Measurements from ENCODE around the gene RPTN.
A peak's percentile ranks its signal among the peaks of the same experiment; 100 is the strongest.

Gene RPTN, protein sequence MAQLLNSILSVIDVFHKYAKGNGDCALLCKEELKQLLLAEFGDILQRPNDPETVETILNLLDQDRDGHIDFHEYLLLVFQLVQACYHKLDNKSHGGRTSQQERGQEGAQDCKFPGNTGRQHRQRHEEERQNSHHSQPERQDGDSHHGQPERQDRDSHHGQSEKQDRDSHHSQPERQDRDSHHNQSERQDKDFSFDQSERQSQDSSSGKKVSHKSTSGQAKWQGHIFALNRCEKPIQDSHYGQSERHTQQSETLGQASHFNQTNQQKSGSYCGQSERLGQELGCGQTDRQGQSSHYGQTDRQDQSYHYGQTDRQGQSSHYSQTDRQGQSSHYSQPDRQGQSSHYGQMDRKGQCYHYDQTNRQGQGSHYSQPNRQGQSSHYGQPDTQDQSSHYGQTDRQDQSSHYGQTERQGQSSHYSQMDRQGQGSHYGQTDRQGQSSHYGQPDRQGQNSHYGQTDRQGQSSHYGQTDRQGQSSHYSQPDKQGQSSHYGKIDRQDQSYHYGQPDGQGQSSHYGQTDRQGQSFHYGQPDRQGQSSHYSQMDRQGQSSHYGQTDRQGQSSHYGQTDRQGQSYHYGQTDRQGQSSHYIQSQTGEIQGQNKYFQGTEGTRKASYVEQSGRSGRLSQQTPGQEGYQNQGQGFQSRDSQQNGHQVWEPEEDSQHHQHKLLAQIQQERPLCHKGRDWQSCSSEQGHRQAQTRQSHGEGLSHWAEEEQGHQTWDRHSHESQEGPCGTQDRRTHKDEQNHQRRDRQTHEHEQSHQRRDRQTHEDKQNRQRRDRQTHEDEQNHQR

DNA sequence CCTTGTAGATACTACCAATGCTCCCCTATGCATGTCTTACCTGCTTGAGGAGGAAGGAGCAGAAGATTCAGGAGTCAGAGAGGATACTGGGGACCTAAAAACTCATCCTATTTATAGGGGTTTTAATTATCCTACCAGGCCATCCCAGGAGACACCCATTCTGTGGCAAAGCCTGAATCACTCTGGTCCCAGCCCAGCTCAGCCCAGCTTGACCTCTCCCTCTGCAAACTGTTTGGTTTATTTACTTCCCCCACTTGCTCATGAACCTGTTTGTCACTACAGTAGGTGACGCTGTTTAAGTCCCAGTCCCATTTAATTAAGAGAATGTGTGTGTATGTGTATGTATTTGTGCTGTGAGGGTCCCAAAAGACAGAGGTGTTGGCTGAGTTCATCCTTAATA lies at the start of gene RPTN:
Gene RPTN (minus strand): TSS at position 85 of the 400 bp plus-strand sequence. CDS start 1,339 bp downstream, outside the sequence.
- Mint-ChIP-seq H3K4me1 (no peaks in the 10 kb centered on the region), H3K27me3 (no peaks in the 10 kb centered on the region), H3K36me3 (no peaks in the 10 kb centered on the region), H3K27ac (no peak within 1 kb of the TSS), H3K4me3 (no peak within 1 kb of the TSS), H3K9me3 (no peaks in the 10 kb centered on the region)

DNA sequence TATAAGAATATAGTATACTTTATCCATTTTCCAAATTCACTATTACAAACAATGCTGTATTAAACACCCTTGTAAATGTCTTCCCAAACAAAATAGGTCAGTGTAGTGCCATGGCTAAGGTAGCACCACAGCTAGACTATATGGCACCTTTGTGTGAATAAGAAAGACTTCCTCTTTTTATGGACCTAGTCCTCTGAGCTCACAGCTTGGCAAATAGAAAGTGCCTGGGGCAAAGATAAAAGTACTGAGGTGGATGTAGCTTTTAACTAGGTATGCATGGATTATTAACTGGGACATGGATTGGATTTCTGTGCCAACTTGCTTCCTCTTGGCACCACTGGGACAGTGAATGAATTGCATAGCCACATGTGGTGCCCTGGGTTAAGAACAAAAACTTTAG lies 40.0 kb upstream of the RPTN start:
- Mint-ChIP-seq H3K36me3 (peaks cover 3% of the 10 kb centered on the region), H3K4me1 (no peaks in the 10 kb centered on the region), H3K27ac (no peak overlapping the region), H3K9me3 (no peaks in the 10 kb centered on the region), H3K4me3 (no peak overlapping the region), H3K27me3 (peaks cover 9% of the 10 kb centered on the region)

DNA sequence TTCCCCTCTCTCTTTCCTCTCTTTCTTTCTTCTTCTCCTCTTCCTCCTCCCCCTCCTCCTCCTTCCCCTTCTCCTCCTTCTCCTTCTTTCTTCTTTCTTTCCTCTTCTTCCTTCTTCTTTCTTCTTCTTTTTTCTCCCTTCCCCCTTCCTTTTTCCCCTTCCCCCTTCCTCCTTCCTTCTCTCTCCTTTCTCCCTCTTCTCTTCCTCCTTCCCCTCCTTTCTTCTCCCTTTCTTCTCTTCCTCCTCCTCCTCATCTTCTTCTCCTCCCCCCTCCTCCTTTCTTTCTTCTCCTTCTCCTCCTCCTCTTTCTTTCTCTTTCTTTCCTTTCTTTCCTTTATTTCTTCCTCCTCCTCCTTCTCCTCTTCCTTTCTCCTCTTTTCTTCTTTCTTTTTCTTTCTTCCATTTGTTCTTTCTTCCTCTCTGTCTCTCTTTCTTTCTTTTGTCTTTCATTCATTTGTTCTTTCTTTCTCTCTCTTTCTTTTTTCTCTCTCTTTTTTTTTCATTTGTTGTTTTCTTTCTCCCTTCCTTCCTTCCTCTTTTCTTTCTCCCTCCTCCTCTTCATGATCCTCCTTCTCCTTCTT lies 38.4 kb upstream of the RPTN start:
- no peaks in the 10 kb centered on the region for H3K4me1 Mint-ChIP-seq
- no peaks in the 10 kb centered on the region for H3K9me3 Mint-ChIP-seq
- peaks cover 3% of the 10 kb centered on the region for H3K36me3 Mint-ChIP-seq
- no peak overlapping the region for H3K27ac Mint-ChIP-seq
- H3K4me3 Mint-ChIP-seq, result no peak overlapping the region
- peaks cover 9% of the 10 kb centered on the region for H3K27me3 Mint-ChIP-seq

DNA sequence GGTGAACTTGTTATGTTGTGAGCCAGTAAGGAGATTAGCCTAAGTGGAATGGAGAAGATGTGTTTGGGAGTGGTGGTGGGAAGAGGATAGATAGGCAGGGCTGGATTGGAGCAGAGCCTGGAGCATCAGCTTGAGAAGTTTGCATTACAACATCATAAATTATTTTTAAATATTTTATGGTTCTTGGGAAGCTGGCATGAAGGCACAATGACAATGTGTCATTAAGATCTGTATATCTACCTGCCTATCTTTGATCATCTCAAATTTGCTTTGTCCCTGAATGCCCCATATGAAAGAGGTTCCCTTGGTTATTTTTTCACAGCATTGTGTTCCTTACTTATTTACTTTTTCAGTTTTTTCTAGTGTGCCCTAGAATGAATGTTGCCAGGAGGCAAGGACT lies 32.7 kb upstream of the RPTN start:
- peaks cover 1% of the 10 kb centered on the region for H3K27me3 Mint-ChIP-seq
- H3K4me1 Mint-ChIP-seq, result peaks cover 6% of the 10 kb centered on the region
- H3K36me3 Mint-ChIP-seq, result no peaks in the 10 kb centered on the region
- H3K27ac Mint-ChIP-seq, result no peak overlapping the region
- no peak overlapping the region for H3K4me3 Mint-ChIP-seq
- H3K9me3 Mint-ChIP-seq, result no peaks in the 10 kb centered on the region

DNA sequence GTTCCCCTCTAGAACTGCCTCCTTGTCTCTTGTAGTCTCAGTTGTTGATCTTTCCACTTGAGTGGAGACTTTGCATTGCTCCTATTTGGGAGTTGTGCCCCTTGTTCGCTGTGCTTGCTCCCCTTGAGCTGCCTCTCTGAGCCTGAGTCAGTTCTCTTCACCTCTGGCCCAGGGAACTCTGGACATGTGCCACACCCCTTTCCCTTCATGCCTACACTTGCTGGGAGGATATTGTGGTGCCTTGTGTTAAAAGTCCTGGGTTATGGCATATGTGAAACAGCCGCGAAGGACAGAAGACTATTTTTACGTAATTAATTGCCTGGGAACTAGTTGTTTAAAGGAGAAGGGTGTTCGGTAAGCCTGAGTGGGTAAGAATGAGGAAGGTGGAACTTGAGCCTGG lies 32.2 kb upstream of the RPTN start:
- peaks cover 1% of the 10 kb centered on the region for H3K27me3 Mint-ChIP-seq
- no peak overlapping the region for H3K4me3 Mint-ChIP-seq
- no peak overlapping the region for H3K27ac Mint-ChIP-seq
- H3K4me1 Mint-ChIP-seq, result peaks cover 6% of the 10 kb centered on the region
- no peaks in the 10 kb centered on the region for H3K9me3 Mint-ChIP-seq
- H3K36me3 Mint-ChIP-seq, result no peaks in the 10 kb centered on the region

DNA sequence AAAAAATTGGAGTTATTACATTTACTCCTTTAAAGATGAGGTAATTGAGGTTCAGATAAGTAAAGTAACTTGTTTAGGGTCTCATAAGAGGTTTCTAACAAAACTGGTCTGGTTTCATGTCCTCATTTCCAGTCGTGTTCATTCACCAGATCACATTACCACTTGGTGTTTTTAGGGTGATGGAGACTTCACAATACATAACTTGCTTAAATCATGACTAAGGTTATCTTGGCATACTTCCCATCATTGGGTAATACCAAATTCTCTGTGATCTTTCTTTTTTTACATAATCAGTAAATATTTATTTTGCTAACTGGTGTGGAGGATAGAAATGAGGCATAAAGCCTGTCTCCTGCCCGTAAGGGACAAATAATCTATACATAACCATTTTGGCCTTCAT lies 31.6 kb upstream of the RPTN start:
- Mint-ChIP-seq H3K4me1 (peaks cover 6% of the 10 kb centered on the region), H3K36me3 (no peaks in the 10 kb centered on the region), H3K9me3 (no peaks in the 10 kb centered on the region), H3K27me3 (peaks cover under 1% of the 10 kb centered on the region), H3K27ac (no peak overlapping the region), H3K4me3 (no peak overlapping the region)

DNA sequence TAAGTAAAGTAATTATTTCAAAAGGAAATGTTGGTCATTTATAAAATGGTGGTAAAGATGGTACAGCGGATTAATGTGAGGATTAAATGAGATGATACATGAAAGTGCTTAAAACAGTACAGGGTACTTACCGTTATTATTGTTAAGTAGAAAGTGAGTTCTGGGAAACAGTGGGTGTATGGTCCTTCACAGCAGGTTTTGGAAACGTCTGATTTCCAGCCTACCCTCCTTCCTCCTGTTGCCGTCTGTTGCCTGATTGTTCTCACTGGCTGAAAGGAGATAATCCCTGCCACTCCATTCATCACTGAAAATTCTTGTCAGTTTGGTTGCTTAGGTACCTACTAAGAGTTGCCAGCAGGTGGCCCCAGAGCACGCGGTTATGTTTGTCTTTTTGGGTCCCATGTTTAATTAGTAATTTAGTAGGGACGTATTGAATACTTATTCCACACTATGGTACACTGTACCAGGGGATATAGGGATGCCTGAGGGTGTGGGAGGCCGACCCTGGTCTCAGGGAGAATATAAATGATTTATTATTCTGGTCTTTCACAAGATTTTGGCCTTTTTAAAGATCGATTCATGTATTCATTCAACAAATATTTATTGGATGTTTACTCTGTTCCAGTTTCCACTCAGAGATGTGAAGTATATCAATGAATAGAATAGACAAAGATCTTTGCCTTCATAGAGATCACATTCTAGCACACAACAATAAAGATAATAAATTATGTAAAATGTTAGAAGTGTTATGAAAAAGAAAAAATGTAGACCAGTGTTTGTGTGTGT lies 30.8 kb upstream of the RPTN start:
- Mint-ChIP-seq H3K27ac (no peak overlapping the region), H3K27me3 (no peaks in the 10 kb centered on the region), H3K4me1 (peaks cover 9% of the 10 kb centered on the region), H3K9me3 (no peaks in the 10 kb centered on the region), H3K4me3 (peak overlapping the region; percentile 81), H3K36me3 (no peaks in the 10 kb centered on the region)

DNA sequence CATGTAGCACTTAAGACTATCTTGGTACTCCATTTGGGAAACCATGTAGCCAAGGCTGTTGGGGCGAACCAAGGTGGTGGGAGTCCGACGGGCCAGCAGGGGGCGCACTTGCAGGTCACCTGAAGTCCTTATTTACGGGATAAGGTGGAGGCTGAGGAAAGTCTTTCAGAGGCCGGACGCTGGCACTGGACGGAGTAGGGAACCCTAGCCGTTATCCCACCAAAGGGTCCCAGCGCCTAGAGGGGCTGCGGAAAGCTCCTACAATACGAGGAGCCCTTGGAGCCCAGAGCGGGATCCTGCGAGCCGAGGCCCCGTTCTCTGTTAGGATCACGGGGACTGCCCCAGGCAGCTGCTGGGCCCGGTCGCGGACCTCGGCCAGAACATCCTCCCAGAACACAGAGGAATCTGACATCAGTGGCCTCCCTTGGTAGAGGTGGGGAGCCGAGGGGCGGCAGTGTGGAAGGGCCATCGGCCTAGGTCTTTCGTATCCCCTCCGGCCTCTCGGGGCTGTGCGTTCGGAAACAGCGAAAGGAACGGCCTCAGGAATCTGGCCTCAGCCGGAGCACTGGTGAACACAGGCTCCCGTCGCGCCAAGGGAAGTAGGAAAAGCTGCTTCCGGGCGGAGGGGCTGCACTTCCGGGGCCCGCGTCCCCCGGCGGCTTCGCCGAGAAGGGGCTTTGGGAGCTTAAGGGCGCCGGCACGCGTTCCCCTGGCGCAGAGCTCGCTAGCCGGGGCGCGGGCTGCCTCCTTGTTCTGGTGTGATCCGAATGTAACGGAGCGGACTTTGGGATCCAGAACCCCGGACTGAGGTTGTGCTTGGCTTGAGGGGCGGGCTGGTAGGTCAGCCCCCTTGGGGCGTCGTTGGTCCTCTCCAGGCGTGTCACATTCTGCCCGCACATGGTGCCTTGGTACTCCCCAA lies 29.9 kb upstream of the RPTN start:
- Mint-ChIP-seq H3K27ac (no peak overlapping the region), H3K27me3 (peaks cover 4% of the 10 kb centered on the region), H3K4me3 (peak overlapping the region; percentile 81)

DNA sequence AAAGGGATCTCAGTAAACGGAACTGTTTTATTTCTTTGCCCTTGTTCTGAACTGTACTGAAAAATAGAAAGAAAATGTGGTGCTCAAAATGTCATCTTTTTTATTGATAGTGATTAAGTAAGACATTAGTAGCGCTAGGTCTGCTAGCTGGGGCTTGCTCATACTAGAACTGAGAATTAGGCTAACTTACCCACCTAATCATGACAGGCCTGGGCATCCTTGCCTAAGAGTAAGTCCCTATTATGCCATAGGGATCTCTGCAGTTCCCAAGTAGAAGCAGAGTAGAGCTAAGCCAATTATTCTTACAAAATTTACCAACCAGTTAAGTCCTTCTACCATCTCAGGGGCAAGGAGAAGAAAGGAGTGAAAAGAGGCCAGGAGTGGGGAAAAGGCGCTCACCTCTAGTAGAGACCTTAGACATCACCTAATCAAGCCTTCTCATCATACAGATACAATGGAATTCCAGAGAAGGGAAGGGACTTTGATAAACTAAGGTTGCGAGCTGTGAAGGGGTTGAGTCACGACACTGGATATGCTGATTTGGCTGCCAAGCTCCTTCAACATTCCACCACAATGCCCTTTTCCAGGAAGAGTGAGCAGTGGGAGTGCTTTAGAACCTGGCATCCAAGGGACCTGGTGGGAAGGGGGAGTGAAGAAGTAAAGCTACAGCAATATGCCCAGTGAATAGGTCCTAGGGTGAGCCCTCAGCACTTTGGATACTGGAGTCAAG lies 27.7 kb upstream of the RPTN start:
- peaks cover 4% of the 10 kb centered on the region for H3K27me3 Mint-ChIP-seq

More for the DNA sequence above, 29.9 kb upstream of the RPTN start:
- H3K9me3 Mint-ChIP-seq, result no peaks in the 10 kb centered on the region
- H3K4me1 Mint-ChIP-seq, result peaks cover 9% of the 10 kb centered on the region
- H3K36me3 Mint-ChIP-seq, result no peaks in the 10 kb centered on the region

DNA sequence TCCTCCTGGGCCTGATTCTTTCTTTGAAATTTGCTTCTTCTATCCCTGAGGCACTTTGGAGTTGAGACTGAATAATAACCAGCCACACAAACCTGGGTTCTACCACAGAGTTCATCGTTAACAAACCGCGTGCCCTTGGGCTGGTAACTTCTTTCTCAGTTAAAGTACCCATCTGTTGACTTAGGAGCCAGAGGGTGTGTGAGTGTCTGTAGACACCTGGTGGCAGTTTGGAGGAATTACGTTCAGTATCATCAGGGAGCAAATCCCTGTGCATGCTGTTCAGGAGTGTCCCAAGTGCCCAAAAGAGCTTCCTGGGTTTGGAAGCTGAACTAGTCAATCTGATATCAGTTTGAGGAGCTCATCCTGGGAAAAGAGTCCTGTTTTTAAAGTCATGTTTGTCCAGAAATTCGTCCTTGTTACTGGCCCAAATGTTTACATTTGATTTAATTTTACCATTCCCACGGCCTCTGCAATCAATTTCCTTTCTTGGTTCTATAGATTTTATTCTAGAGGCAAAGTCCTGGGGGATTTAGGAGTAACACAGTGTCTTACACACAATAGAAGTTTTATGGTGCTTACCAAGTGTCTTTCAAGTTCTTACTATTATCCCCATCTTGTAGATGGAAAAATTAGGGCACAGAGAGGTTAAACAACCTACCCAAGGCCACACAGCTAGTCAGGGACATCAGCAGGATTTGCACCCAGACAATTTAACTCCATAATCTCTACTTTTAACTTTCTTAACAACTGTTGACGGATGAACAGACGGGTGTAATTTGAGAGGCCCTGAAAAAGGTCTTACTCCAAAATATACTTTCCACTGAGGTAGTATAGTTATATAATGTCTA lies 26.7 kb upstream of the RPTN start:
- Mint-ChIP-seq H3K27ac (no peak overlapping the region), H3K27me3 (peaks cover 4% of the 10 kb centered on the region), H3K4me1 (peaks cover 9% of the 10 kb centered on the region)

More for the DNA sequence above, 27.7 kb upstream of the RPTN start:
- no peak overlapping the region for H3K4me3 Mint-ChIP-seq
- no peaks in the 10 kb centered on the region for H3K36me3 Mint-ChIP-seq
- peaks cover 9% of the 10 kb centered on the region for H3K4me1 Mint-ChIP-seq
- no peak overlapping the region for H3K27ac Mint-ChIP-seq
- no peaks in the 10 kb centered on the region for H3K9me3 Mint-ChIP-seq

DNA sequence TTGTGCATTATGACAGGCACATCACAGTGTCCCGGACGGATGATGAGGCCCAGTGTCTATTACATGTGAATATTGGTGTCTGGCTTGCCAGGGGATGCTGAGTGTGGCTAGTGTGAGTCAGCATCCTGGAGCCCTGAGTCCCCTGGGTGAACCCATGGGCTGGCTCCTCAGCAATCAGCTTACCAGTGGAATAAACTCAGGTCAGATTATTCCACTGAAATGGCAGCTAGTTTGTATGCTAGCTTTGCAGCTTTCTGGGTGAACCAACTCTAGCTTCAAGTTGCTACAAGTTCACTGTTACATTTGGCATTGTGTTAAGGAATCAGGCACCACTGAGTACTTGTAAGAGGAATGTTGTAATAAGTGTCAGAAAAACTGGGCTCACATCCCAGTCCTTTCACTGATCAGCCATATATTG lies 23.9 kb upstream of the RPTN start:
- Mint-ChIP-seq H3K4me1 (peaks cover 3% of the 10 kb centered on the region), H3K27me3 (peaks cover 4% of the 10 kb centered on the region), H3K4me3 (no peak overlapping the region)

More for the DNA sequence above, 26.7 kb upstream of the RPTN start:
- Mint-ChIP-seq H3K36me3 (no peaks in the 10 kb centered on the region), H3K9me3 (no peaks in the 10 kb centered on the region), H3K4me3 (no peak overlapping the region)

DNA sequence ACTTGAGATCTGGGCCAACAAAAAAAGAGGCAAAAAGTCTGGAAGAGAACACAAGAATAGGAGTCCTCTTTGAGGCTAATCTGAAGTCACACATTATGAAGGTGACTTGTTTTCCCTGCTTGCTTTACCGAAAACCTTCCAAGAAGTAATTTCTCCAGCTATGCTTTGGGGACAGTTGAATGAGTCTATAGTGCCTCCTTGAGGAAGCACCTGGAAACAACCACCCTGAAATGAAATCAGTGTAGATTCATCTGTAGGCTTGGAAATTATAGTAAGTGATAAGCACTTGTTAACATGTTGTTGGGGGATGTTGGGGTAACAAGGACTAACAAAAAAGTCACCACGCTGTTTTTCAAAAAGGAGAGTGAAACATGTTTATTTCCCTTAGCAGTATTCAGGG lies 23.4 kb upstream of the RPTN start:
- Mint-ChIP-seq H3K36me3 (no peaks in the 10 kb centered on the region), H3K9me3 (no peaks in the 10 kb centered on the region), H3K27me3 (peaks cover 6% of the 10 kb centered on the region), H3K4me3 (no peak overlapping the region), H3K4me1 (peaks cover 3% of the 10 kb centered on the region), H3K27ac (no peak overlapping the region)

More for the DNA sequence above, 23.9 kb upstream of the RPTN start:
- Mint-ChIP-seq H3K9me3 (no peaks in the 10 kb centered on the region), H3K27ac (no peak overlapping the region), H3K36me3 (no peaks in the 10 kb centered on the region)

DNA sequence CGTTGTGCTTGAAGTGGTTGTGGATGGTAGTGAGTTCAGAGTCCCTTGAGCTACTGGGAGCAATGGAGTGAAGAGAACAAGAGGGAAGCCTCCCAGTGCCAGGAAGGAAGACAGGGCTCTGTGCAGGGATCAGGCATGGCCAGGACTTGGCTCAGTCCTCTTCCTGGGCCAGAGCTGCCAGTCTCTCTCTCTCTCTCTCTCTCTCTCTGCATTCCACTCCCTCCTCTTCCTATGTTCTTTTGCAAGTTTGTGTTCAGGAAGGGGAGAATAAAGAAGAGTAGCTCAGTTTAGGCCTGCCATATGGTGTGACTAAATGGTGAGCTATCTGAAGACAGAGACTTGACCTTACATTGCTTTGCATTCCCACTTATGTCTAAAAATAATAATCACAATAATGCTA lies 20.5 kb upstream of the RPTN start:
- H3K27me3 Mint-ChIP-seq, result peaks cover 10% of the 10 kb centered on the region
- H3K4me3 Mint-ChIP-seq, result no peak overlapping the region
- H3K36me3 Mint-ChIP-seq, result no peaks in the 10 kb centered on the region
- no peaks in the 10 kb centered on the region for H3K9me3 Mint-ChIP-seq
- no peak overlapping the region for H3K27ac Mint-ChIP-seq
- no peaks in the 10 kb centered on the region for H3K4me1 Mint-ChIP-seq

Data from activated naive CD4-positive, alpha-beta T cell treated with anti-CD3 and anti-CD28 coated beads, Interleukin-2, amount 50 U/mL, for 24 hours (primary cell).